K562 (cell line): ENCODE results near the gene TRDN. TPM values are rescaled to one million over a fixed set of nuclear protein-coding genes. Genes with fewer than 3 reads are reported as not detected.
A peak's percentile ranks its signal among the peaks of the same experiment; 100 is the strongest.

ENCODE experiments used
- ATAC-seq: fragments of 200-7000 bp; cut with Tn5 transposase; 3 replicates; pipeline ENCODE4 v1.9.1; 2020; ENCODE audit warnings: moderate library complexity
- BruUV-seq: library from RNA; stranded (reverse); fragments of 400-500 nt; replicated peaks from 2 replicates; lab custom pipeline; 2021; lab: Mats Ljungman, UMichigan
- CTCF ChIA-PET: fragments of 300-600 bp; formaldehyde crosslinking; extraction: SDS; loops from one replicate; lab custom pipeline; 2021; ENCODE audit warnings: low intra/inter-chr PET ratio; lab: Yijun Ruan, JAX
- POLR2A ChIA-PET: fragments of 300-600, 350-650 bp; sonication (Branson Sonifier 250); formaldehyde crosslinking; extraction: SDS; loops from one replicate; lab custom pipeline; 2021; ENCODE audit warnings: antibody characterized with exemption, inconsistent platforms; lab: Yijun Ruan, JAX
- DNase-seq, 4 experiments: peaks; one replicate each; pipeline versions ENCODE4 v3.0.0 to v3.0.0-alpha.2; 2011 to 2018; ENCODE audit warnings: low spot score in 3 of 4, mixed read lengths in 3 of 4; ENCODE audit errors: extremely low read depth in 1 of 4
- FAIRE-seq: peaks from 2 replicates; lab custom pipeline; 2011; peaks lifted over from hg19 to GRCh38; lab: Jason Lieb, UNC
- H2AFZ ChIP-seq: 2 replicates; pipeline ENCODE4 v1.6.0; 2011; ENCODE audit warnings: low read depth, low read length, control low read depth, inconsistent platforms
- H3K27ac ChIP-seq: fragments of 200-600 bp; 3 replicates; pipeline ENCODE4 v1.8.0; 2011; ENCODE audit warnings: low read depth, mild to moderate bottlenecking, control low read depth, inconsistent platforms, low read length, moderate library complexity, mixed read lengths; ENCODE audit errors: extremely low read depth
- H3K27me3 ChIP-seq, 2 experiments: fragments of 300-600 bp in 1 of 2; 2 replicates in 1 of 2; 3 replicates in 1 of 2; pipeline versions ENCODE4 v1.6.0 to v1.8.0; 2011; ENCODE audit warnings: inconsistent platforms in 2 of 2, low read length in 2 of 2, mild to moderate bottlenecking in 1 of 2, mixed read lengths in 1 of 2, moderate library complexity in 1 of 2; ENCODE audit not compliant: control insufficient read depth in 2 of 2, insufficient read depth in 2 of 2
- H3K36me3 ChIP-seq: fragments of 300-600 bp; 3 replicates; pipeline ENCODE4 v1.8.0; 2011; ENCODE audit warnings: mild to moderate bottlenecking, low read length, inconsistent platforms; ENCODE audit not compliant: control insufficient read depth, insufficient read depth
- H3K4me1 ChIP-seq, 2 experiments: fragments of 200-600 bp in 1 of 2; replicated peaks in 1 of 2; 2 replicates in 1 of 2; 3 replicates in 1 of 2; pipeline versions ENCODE4 v1.5.1 to v1.8.0; 2011; ENCODE audit warnings: inconsistent platforms in 2 of 2, low read length in 2 of 2, mild to moderate bottlenecking in 1 of 2, mixed read lengths in 1 of 2, moderate library complexity in 1 of 2; ENCODE audit not compliant: control insufficient read depth in 2 of 2, insufficient read depth in 2 of 2
- H3K4me2 ChIP-seq: 2 replicates; pipeline ENCODE4 v1.6.1; 2011; ENCODE audit warnings: low read length, control low read depth, inconsistent platforms, mixed read lengths; ENCODE audit not compliant: insufficient read depth
- H3K4me3 ChIP-seq: fragments of 200-600 bp; sonication (generic), shearing (Covaris generic); 2 replicates; pipeline ENCODE4 v1.5.1; 2016; ENCODE audit warnings: control low read depth, inconsistent platforms
- H3K79me2 ChIP-seq: fragments of 200-600 bp; 3 replicates; pipeline ENCODE4 v1.8.0; 2011; ENCODE audit warnings: low read length, inconsistent platforms; ENCODE audit not compliant: control insufficient read depth, insufficient read depth
- H3K9ac ChIP-seq, 2 experiments: 2 replicates each; pipeline versions ENCODE4 v1.6.0 to v1.6.1; 2011; ENCODE audit warnings: low read depth in 2 of 2, low read length in 2 of 2, control low read depth in 1 of 2, inconsistent platforms in 1 of 2, mild to moderate bottlenecking in 1 of 2, mixed read lengths in 1 of 2; ENCODE audit not compliant: insufficient read depth in 1 of 2
- H3K9me1 ChIP-seq: one replicate; pipeline ENCODE4 v1.6.0; 2011; ENCODE audit warnings: inconsistent platforms, mild to moderate bottlenecking, low read length, moderate library complexity; ENCODE audit not compliant: control insufficient read depth, insufficient read depth
- H3K9me3 ChIP-seq: replicated peaks from 2 replicates; pipeline ENCODE4 v1.5.1; 2011; ENCODE audit warnings: low read depth, low read length, inconsistent platforms; ENCODE audit not compliant: control insufficient read depth, insufficient read depth
- H4K20me1 ChIP-seq: replicated peaks from 2 replicates; pipeline ENCODE4 v1.6.1; 2011; ENCODE audit warnings: low read length, inconsistent platforms, mixed read lengths; ENCODE audit not compliant: control insufficient read depth, insufficient read depth
- CBFA2T3 ChIP-seq: fragments of 450-650 bp; IDR thresholded peaks from 2 replicates; pipeline ENCODE4 v1.6.1; 2017
- CC2D1A ChIP-seq: fragments of 450-650 bp; IDR thresholded peaks from 2 replicates; pipeline ENCODE4 v1.6.1; 2017; ENCODE audit warnings: mild to moderate bottlenecking
- SMAD1 ChIP-seq: fragments of 150-350 bp; IDR thresholded peaks from 2 replicates; pipeline ENCODE4 v1.6.1; 2014; ENCODE audit warnings: low read length, low read depth; ENCODE audit not compliant: partially characterized antibody
- ZNF766 ChIP-seq: fragments of 200-800 bp; sonication (Bioruptor generic); conservative IDR thresholded peaks from 2 replicates; pipeline ENCODE4 v1.6.1; 2016; ENCODE audit warnings: missing genetic modification characterization, missing compliant biosample characterization
- WGBS: fragments of 100-300 bp; shearing (Covaris generic); methylation state at CpG from one replicate; pipeline ENCODE4 v1.1.6; 2016; ENCODE audit warnings: low coverage, mixed read lengths; ENCODE audit not compliant: insufficient coverage; ENCODE audit errors: missing lambda C conversion rate; 5-methylcytosine and 5-hydroxymethylcytosine counted together
- in situ Hi-C: fragments of 300-500 bp; cut with MboI; formaldehyde crosslinking; loops from 4 replicates; pipeline ENCODE4 v1.15.0; 2018; ENCODE audit warnings: inconsistent platforms, mixed read lengths
- intact Hi-C: fragments of 100-400 bp; cut with micrococcal nuclease; formaldehyde crosslinking; loops from 2 replicates; pipeline ENCODE4 v1.14.2; 2022
- polyA plus RNA-seq, 8 experiments: library from polyadenylated mRNA; depleted of rRNA in 4 of 8; stranded (reverse) in 5 of 8; unstranded in 3 of 8; fragments of >200 nt; fragmentation: Nextera tagmentation in 2 of 8; fragmentation: Illumina TruSeq in 1 of 8; extraction: Ambion mirVana in 2 of 8; extraction: Trizol in 1 of 8; gene quantifications; 2 replicates each; pipeline versions ENCODE4 v1.2.1 to v1.2.3, GENCODE V29; 2011 to 2014; ENCODE audit warnings: inconsistent platforms in 1 of 8, missing spikeins in 1 of 8
- total RNA-seq, 7 experiments: library from RNA; depleted of rRNA in 6 of 7; stranded (reverse); fragments of >200 nt in 6 of 7; fragmentation: Illumina TruSeq in 2 of 7; extraction: Trizol in 2 of 7; gene quantifications; 2 replicates each; pipeline versions ENCODE4 v1.2.1 to v1.2.3, GENCODE V29; 2011 to 2021; ENCODE audit warnings: low replicate concordance in 1 of 7
- TF ChIP-seq, protein P1 (sequence below): fragments of 450-650 bp; conservative IDR thresholded peaks from 2 replicates; pipeline ENCODE4 v1.6.1; 2016; ENCODE audit warnings: missing genetic modification characterization, low read depth, mild to moderate bottlenecking, control low read depth, missing compliant biosample characterization
- TF ChIP-seq, protein P2 (sequence below): fragments of 450-650 bp; IDR thresholded peaks from 2 replicates; pipeline ENCODE4 v1.6.1; 2017; ENCODE audit warnings: antibody characterized with exemption

TRDN gene
- total and polyA plus RNA-seq, 9 of the 15 experiments (the other 6 are each of a cell fraction or from before 2014, with no cell fraction given), result 0.05 to 0.50 (median 0.16) TPM

DNA sequence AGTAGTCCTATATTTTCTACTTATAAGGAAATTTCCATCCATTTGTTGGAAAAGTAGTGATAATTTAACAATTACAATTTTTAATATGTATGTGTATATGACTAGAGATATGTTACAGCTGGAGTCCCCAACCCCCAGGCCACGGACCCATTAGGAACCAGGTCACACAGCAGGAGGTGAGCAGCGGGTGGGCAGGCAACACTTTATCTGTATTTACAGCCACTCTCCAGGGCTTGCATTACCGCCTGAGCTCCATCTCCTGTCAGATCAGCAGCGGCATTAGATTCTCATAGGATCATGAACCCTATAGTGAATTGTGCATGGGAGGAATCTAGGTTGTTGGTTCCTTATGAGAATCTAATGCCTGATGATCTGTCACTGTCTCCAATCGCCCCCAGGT, 46.8 kb downstream of the TRDN start:
- CTCF ChIA-PET, result no interaction called here
- FAIRE-seq, result no peak

More for the DNA sequence above, 46.8 kb downstream of the TRDN start:
- H3K9me1 ChIP-seq, result no peaks in the 10 kb centered on the region
- no peak overlapping the region for H3K4me2 ChIP-seq
- intact Hi-C loops, result no loop called here
- WGBS, result 8% methylated on average over 5 of the region's 5 CpGs
- no peak for ATAC-seq
- H3K4me1 ChIP-seq, result no peaks in the 10 kb centered on the region; a peak in 1 of 5 replicates
- H2AFZ ChIP-seq, result no peak overlapping the region
- H3K79me2 ChIP-seq, result no peaks in the 10 kb centered on the region
- TF ChIP-seq, protein P1, sequence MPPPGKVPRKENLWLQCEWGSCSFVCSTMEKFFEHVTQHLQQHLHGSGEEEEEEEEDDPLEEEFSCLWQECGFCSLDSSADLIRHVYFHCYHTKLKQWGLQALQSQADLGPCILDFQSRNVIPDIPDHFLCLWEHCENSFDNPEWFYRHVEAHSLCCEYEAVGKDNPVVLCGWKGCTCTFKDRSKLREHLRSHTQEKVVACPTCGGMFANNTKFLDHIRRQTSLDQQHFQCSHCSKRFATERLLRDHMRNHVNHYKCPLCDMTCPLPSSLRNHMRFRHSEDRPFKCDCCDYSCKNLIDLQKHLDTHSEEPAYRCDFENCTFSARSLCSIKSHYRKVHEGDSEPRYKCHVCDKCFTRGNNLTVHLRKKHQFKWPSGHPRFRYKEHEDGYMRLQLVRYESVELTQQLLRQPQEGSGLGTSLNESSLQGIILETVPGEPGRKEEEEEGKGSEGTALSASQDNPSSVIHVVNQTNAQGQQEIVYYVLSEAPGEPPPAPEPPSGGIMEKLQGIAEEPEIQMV (tag), result peak; percentile 90
- TF ChIP-seq, protein P2, sequence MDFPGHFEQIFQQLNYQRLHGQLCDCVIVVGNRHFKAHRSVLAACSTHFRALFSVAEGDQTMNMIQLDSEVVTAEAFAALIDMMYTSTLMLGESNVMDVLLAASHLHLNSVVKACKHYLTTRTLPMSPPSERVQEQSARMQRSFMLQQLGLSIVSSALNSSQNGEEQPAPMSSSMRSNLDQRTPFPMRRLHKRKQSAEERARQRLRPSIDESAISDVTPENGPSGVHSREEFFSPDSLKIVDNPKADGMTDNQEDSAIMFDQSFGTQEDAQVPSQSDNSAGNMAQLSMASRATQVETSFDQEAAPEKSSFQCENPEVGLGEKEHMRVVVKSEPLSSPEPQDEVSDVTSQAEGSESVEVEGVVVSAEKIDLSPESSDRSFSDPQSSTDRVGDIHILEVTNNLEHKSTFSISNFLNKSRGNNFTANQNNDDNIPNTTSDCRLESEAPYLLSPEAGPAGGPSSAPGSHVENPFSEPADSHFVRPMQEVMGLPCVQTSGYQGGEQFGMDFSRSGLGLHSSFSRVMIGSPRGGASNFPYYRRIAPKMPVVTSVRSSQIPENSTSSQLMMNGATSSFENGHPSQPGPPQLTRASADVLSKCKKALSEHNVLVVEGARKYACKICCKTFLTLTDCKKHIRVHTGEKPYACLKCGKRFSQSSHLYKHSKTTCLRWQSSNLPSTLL, result peak; percentile 84
- TF ChIP-seq CC2D1A (peak; percentile 87; the same call in 1 of the 2 replicates), ZNF766 (CRISPR knock-in tag) (no peak), SMAD1 (no peak), CBFA2T3 (peak; percentile 15; the same call in 1 of the 2 replicates)
- H3K36me3 ChIP-seq, result no peaks in the 10 kb centered on the region
- in situ Hi-C loops, result no loop called here
- H3K27me3 ChIP-seq, result no peaks in the 10 kb centered on the region
- no peak overlapping the region for H3K9ac ChIP-seq
- no peak overlapping the region for H3K4me3 ChIP-seq
- H3K27ac ChIP-seq, result no peak overlapping the region
- no TSS peak for BruUV-seq
- POLR2A ChIA-PET, result interaction anchor here (0.8 kb wide), 1 partner anchor 10 kb away, joined by 4 read pairs; no protein-coding TSS in a partner anchor
- H4K20me1 ChIP-seq, result no peaks in the 10 kb centered on the region
- no peaks in the 10 kb centered on the region for H3K9me3 ChIP-seq
- DNase-seq, result peak in 1 of 4 experiments; percentile 9
